GM18505 (cell line): ENCODE data around the gene AGRN.
A peak's percentile ranks its signal among the peaks of the same experiment; 100 is the strongest.

ENCODE experiments used
- ATAC-seq: cut with Tn5 transposase; IDR thresholded peaks from one replicate; pipeline ENCODE4 v1.9.1; 2021; ENCODE audit not compliant: unreplicated experiment
- POLR2A ChIP-seq: IDR thresholded peaks from 4 replicates; pipeline ENCODE4 v1.6.1; 2011; ENCODE audit warnings: borderline replicate concordance; ENCODE audit not compliant: insufficient read depth, insufficient read length; ENCODE audit errors: extremely low read depth

AGRN gene

DNA sequence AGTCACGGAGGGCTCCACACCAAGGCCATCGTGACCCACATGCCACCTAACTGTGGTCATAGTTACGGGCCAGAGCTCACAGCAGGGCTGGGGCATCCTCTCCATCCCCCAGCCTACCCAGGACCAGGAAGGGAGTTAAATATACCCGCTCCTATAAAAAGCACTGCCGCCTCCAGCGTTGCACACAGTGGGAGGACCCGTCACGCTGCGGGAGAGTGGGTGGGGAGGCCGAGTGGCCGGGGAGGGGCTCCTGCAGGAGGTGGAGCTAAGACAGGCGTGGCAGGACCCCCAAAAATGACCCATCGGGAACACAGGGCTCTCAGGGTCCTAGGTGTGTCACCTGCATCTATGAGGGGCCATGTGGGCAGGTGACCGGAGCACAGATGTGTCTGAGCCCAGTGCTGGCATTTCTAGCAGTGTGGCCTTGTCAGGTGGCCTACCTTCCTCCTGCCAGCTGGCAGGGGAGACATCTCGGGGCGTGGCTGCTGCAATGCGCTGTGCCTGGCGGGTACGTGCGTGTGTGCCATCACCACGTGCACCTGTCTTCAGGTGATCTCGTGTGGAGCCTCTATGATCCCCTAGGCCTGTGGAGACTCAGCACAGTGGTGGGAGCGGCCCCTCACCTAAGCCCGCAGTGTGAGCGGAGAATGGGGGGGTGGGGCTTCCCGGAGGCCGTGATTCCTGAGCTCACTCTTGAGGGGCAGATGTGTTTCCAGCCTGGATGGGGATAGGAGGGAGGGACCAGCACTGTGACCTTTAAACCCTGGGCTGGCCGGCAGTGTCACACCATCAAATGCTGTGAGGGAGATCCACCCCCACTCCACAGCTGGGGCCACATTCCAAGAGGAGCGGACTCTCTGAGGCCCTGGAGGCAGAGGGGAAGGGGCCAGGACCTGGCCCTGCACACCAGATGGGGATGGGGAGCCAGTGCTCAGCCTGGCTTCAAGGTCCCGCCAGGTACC, 17.7 kb downstream of the AGRN start:
- TF ChIP-seq POLR2A = no peak
- no peak for ATAC-seq

DNA sequence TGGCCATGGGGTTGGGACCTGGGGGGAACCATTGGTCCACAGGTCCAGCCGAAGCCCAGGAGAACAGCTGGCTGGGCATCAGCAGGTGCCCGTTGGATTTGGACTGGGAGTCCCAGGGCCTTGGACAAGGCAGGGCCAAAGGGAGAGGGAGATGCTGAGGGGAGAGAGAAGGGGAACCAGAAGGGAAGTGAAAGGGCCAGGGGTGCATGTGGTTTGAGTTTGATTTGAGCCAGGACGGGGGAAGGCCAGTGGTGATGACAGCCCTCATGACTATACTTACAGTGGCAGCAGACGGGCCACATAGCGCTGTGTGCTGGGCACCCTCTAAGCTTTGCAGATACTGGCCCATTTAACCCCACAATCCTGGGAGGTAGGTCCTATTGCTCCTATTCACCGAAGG, 18.8 kb downstream of the AGRN start:
- ATAC-seq = peak; percentile 33
- TF ChIP-seq POLR2A = no peak

DNA sequence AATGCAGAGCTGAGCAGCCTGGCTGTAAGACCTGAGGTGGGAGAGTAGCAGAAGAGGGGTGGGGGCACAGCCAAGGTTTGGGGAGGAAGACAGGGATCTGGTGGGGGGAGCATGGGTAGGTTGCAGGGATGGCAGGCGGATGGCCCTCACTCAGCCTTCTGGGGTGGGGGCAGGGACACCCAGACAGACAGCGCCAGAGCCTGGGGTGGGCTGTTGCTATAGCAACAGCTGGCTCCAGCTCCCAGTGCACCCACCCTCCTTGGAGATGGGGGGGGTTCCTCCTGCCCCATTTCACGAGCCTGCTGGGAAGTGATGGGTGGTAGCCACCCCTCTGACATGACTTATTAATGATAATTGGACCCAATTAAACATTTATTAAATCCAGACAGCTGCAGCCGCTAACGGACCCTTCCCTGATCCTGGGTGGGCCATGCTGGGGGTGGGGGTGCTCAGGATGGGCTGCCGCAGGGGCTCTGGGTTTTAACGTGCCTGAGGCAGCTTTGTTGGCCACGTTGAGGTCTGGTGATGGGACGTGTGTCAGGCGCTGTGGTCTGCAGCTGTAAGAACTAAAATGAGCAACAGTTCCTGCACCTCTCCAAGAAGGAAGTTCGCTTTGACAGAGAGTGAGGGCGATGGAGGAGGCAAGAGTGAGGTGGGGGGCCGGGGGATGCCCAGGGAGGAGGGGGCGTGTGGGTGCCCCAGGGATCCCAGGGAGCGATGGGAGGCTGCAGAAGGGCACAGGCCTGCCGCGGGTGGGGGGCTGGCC, 19.4 kb downstream of the AGRN start:
- no peak for ATAC-seq
- peak; percentile 13 for TF ChIP-seq POLR2A

DNA sequence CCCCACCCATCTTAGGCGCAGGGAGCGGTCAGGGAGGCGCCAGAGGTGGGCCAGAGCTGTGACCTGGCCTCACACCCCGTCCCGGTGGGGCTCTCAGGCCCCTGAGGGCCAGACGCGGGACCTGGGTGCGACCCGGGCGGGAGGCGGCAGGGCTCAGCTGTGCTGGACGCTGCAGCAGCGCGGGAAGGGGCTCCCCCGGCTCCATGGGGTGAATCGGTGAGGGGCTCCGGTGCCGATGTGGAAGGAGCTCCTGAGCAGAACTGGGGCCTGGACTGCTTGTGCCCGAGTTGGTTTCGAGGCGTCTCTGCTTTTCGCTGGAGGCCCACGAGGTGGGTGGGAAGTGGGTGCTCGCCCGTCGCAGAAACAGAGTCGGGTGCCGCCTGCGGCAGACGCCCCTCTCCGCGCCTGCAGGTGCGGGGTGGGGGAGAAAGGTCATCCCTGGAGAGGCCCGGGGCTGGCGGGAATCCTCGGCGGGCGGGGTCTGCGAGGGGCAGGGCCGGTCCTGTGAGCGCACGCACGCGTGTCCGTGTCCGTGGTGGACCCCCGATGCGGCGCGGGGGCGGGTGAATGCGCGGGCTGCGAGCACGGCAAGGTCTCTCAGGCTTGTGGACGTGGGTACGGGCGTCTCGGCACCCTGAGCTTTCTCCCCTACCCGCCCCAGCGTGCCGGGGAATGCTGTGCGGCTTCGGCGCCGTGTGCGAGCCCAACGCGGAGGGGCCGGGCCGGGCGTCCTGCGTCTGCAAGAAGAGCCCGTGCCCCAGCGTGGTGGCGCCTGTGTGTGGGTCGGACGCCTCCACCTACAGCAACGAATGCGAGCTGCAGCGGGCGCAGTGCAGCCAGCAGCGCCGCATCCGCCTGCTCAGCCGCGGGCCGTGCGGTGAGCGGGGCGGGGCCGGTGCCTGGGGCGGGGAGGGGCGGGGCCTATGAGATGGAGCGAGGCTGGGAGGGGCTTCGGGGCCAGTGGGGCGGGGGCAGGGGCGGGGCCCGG, 20.4 kb downstream of the AGRN start:
- TF ChIP-seq POLR2A = no peak
- peak; percentile 47 for ATAC-seq

DNA sequence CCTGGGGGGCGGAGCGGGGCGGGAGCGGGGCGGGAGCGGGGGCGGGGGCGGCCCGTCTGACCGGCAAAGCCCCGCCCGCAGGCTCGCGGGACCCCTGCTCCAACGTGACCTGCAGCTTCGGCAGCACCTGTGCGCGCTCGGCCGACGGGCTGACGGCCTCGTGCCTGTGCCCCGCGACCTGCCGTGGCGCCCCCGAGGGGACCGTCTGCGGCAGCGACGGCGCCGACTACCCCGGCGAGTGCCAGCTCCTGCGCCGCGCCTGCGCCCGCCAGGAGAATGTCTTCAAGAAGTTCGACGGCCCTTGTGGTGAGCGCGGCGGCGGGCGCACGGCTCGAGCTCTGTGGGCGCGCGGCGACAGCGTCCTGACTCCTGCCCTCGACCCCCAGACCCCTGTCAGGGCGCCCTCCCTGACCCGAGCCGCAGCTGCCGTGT, 21.2 kb downstream of the AGRN start:
- no peak for TF ChIP-seq POLR2A
- ATAC-seq = peak; percentile 14

DNA sequence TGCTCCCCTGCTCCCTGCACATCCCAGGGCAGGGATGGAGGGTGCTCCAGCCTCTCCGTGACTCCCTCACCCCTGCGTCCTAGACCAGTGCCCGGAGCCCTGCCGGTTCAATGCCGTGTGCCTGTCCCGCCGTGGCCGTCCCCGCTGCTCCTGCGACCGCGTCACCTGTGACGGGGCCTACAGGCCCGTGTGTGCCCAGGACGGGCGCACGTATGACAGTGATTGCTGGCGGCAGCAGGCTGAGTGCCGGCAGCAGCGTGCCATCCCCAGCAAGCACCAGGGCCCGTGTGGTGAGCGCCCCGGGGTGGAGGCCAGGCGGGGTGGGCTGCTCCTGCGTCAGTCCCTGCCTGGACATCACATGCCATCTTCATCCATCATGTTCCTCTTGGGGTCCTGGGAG, 22.0 kb downstream of the AGRN start:
- no peak for ATAC-seq
- no peak for TF ChIP-seq POLR2A

DNA sequence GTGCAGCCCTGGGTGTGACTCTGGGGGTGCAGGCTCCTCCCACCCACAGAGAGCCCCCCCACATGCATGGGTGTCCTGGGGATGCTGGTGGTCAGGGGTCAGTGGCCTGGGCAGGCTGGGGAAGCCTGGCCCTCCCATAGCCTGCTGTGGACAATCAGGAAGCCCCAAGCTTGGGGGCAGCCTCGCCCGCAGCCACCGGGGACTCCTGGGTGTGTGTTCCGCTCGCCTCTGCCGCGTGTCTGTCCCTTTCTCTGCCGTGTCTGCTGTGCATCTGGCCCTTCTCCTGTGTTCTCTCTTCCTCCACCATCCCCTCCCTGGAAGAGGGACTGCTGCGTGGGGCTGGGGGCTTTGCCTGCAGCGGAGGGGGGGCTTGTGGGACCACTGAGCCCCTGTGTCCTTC, 22.9 kb downstream of the AGRN start:
- no peak for TF ChIP-seq POLR2A

DNA sequence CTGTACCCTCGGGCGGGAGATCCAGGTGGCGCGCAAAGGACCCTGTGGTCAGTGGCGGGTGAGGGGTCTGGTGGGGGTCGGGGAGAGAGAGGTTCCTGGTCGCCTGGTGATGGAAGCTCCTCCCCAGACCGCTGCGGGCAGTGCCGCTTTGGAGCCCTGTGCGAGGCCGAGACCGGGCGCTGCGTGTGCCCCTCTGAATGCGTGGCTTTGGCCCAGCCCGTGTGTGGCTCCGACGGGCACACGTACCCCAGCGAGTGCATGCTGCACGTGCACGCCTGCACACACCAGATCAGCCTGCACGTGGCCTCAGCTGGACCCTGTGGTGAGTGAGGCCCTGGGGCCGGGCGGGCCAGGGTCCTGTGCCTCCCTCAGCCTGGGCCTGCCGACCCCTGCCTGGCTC, 23.5 kb downstream of the AGRN start:
- ATAC-seq = no peak
- TF ChIP-seq POLR2A = no peak

More for the DNA sequence above, 22.9 kb downstream of the AGRN start:
- no peak for ATAC-seq

DNA sequence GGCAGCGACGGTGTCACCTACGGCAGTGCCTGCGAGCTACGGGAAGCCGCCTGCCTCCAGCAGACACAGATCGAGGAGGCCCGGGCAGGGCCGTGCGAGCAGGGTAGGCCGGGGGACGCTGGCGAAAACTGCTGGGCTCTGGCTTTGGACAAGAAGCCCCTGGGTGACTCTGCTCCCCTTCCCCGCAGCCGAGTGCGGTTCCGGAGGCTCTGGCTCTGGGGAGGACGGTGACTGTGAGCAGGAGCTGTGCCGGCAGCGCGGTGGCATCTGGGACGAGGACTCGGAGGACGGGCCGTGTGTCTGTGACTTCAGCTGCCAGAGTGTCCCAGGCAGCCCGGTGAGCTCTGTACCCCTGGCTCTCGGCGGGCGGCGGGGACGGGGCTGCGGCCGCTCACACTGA, 24.0 kb downstream of the AGRN start:
- no peak for ATAC-seq
- TF ChIP-seq POLR2A = no peak

DNA sequence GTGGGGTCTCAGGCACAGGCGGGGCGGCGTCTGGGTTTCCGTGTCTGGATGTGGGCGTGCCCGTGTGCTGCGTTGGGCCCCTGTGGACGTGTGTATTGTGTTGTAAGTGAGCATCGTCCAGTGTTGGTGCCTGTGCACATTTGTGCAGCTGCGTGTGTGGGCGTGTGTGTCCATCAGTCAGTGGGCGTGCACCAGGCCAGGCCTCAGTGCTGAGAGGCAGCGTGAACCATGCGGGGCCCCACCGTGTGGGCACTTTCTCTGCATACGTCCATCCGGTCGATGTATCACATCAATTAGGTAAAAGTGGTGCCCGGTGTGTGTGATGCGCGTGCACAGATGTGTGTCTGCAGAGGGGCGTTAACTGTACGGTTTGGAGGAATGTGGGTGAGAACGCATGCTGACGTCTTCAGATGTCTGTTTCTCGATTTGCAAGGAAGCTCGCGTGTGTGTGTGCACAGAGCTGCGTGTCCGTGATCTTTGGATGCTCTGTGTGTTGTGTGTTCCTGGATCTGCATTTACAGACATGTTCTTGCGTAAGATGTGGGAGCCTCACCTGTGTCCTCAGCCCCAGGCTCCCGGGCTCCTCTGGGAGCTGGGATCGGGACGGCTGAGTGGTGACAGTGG, 24.6 kb downstream of the AGRN start:
- no peak for ATAC-seq
- TF ChIP-seq POLR2A = no peak

DNA sequence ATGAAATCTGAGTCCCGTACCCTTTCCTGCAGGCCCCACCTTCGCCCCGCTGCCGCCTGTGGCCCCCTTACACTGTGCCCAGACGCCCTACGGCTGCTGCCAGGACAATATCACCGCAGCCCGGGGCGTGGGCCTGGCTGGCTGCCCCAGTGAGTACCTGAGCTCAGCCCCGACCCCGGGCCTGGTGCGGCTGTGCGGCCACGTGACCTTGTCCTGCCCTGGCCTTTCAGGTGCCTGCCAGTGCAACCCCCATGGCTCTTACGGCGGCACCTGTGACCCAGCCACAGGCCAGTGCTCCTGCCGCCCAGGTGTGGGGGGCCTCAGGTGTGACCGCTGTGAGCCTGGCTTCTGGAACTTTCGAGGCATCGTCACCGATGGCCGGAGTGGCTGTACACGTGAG, 25.2 kb downstream of the AGRN start:
- ATAC-seq = no peak
- TF ChIP-seq POLR2A = no peak

DNA sequence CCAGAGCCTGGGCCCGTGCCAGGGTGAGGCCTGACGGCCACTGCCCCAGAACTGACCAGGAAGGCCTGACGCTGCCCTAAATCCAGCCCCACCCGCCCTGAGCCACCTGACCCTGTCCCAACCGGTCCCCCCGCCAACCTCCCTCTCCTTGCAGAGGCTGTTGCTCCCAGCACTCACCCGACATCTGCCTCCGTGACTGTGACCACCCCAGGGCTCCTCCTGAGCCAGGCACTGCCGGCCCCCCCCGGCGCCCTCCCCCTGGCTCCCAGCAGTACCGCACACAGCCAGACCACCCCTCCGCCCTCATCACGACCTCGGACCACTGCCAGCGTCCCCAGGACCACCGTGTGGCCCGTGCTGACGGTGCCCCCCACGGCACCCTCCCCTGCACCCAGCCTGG, 26.3 kb downstream of the AGRN start:
- TF ChIP-seq POLR2A = no peak
- no peak for ATAC-seq

DNA sequence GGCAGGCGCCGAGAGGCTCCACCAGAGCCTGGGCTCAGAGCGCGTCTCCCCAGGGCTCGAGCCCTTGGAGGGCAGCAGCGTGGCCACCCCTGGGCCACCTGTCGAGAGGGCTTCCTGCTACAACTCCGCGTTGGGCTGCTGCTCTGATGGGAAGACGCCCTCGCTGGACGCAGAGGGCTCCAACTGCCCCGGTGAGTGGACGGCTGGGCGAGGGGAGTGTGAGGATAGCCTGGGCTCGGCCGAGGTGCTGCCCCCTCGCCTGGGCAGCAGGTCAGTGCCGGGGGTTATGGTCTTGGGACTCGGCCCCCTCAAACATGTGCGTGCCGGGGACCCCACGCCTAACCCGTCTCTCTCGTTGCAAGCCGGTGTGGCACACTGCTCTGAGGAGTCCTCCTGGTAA, 26.8 kb downstream of the AGRN start:
- no peak for ATAC-seq
- TF ChIP-seq POLR2A = no peak

DNA sequence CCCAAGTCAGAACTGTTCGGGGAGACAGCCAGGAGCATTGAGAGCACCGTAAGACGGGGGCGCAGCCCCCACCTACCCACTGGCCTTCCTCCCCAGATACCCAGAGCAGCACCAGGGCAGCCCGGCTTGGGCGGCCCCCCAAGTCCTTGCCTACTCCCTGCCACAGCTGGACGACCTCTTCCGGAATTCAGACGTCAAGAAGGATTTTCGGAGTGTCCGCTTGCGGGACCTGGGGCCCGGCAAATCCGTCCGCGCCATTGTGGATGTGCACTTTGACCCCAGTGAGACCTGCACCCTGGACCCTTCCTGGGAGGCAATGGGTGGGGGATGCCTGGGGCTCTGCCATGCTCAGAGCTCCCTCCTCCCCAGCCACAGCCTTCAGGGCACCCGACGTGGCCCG, 27.5 kb downstream of the AGRN start:
- TF ChIP-seq POLR2A = no peak
- no peak for ATAC-seq
